ENCODE data around the gene RCAN3.
A peak's percentile ranks its signal among the peaks of the same experiment; 100 is the strongest.

The RCAN3 gene

GRCh38 chr1:24562625-24563024, 60.0 kb downstream of the RCAN3 start (continued):
- TF ChIP-seq EGR2 (tag by site-specific recombination; IDR thresholded peaks at IDR 0.05; ENCODE audit: low read depth) = peak; percentile 58
- no peak for TF ChIP-seq CTCF (tag by site-specific recombination; IDR thresholded peaks at IDR 0.05)
- no peak for TF ChIP-seq KLF9 (tag by site-specific recombination; IDR thresholded peaks at IDR 0.05; ENCODE audit: low read depth)
- peak; percentile 54; the same call in 1 of the 2 replicates for TF ChIP-seq WT1 (tag by site-specific recombination; IDR thresholded peaks at IDR 0.05)
- no peak for TF ChIP-seq TCF7L2 (IDR thresholded peaks at IDR 0.05; ENCODE audit: borderline replicate concordance, low read depth, low read length)
- no peak for TF ChIP-seq ZNF266 (tag by site-specific recombination; IDR thresholded peaks at IDR 0.05; ENCODE audit: low read depth)
- no peak for TF ChIP-seq ZNF132 (tag by site-specific recombination; IDR thresholded peaks at IDR 0.05; ENCODE audit: borderline replicate concordance)
- TF ChIP-seq ZNF623 (tag by site-specific recombination; IDR thresholded peaks at IDR 0.05) = no peak
- no peak for TF ChIP-seq ZNF366 (tag by site-specific recombination; conservative IDR thresholded peaks at IDR 0.05)
- TF ChIP-seq ZNF221 (tag by site-specific recombination; IDR thresholded peaks at IDR 0.05; ENCODE audit: borderline replicate concordance) = no peak
- peak; percentile 72 for TF ChIP-seq ZNF423 (tag by site-specific recombination; IDR thresholded peaks at IDR 0.05)
- peak; percentile 77; the same call in 1 of the 2 replicates for TF ChIP-seq ZNF184 (tag by site-specific recombination; IDR thresholded peaks at IDR 0.05)
- TF ChIP-seq ZBTB17 (tag by site-specific recombination; IDR thresholded peaks at IDR 0.05) = no peak
- no peak for TF ChIP-seq ZSCAN4 (tag by site-specific recombination; IDR thresholded peaks at IDR 0.05)
- TF ChIP-seq KLF8 (tag by site-specific recombination; IDR thresholded peaks at IDR 0.05) = no peak
- TF ChIP-seq ZNF626 (tag by site-specific recombination; IDR thresholded peaks at IDR 0.05) = no peak
- no peak for TF ChIP-seq HOXD13 (CRISPR knock-in tag; IDR thresholded peaks at IDR 0.05; ENCODE audit: borderline replicate concordance)
- TF ChIP-seq ZBTB8A (tag by site-specific recombination; IDR thresholded peaks at IDR 0.05) = 0 out of 2 replicates have a peak, but pooled peaks have one; percentile 16
- TF ChIP-seq ZBTB11 (tag by site-specific recombination; conservative IDR thresholded peaks at IDR 0.05; ENCODE audit: low read depth) = no peak
- TF ChIP-seq PBX3 (CRISPR knock-in tag; IDR thresholded peaks at IDR 0.05) = no peak
- no peak for TF ChIP-seq ZNF26 (tag by site-specific recombination; IDR thresholded peaks at IDR 0.05)
- TF ChIP-seq ZNF777 (tag by site-specific recombination; IDR thresholded peaks at IDR 0.05; ENCODE audit: borderline replicate concordance) = no peak
- TF ChIP-seq TSHZ1 (tag by site-specific recombination; IDR thresholded peaks at IDR 0.05; ENCODE audit: borderline replicate concordance) = no peak; the same call in 1 of the 2 replicates
- no peak for TF ChIP-seq HOXA7 (CRISPR knock-in tag; IDR thresholded peaks at IDR 0.05; ENCODE audit: borderline replicate concordance)
- no peak for TF ChIP-seq ZNF549 (tag by site-specific recombination; IDR thresholded peaks at IDR 0.05)
- TF ChIP-seq OVOL3 (tag by site-specific recombination; IDR thresholded peaks at IDR 0.05) = no peak
- no peak for TF ChIP-seq ZNF76 (tag by site-specific recombination; IDR thresholded peaks at IDR 0.05; ENCODE audit: borderline replicate concordance, low read depth)
- TF ChIP-seq SETDB1 (IDR thresholded peaks at IDR 0.05; ENCODE audit: insufficient read length, low read length) = no peak
- no peak for TF ChIP-seq ZFP3 (tag by site-specific recombination; IDR thresholded peaks at IDR 0.05; ENCODE audit: low read depth)

Measured in HEK293 (cell line).